ENCODE data around the gene MTSS2. TPM values are rescaled to one million over a fixed set of nuclear protein-coding genes. Genes with fewer than 3 reads are reported as not detected.

Gene MTSS2
- total and polyA plus RNA-seq, 2 of the 8 experiments (the other 6 are each of a cell fraction or from before 2014, with no cell fraction given), result 23.3 to 36.7 TPM

- TF ChIP-seq SP4 (IDR thresholded peaks at IDR 0.05; ENCODE audit: low read length), result no peak
These were observed 6.8 kb downstream of the MTSS2 start (continued) for GRCh38 chr16:70678898-70679670.

Data from H1 (cell line).